Effector memory CD4-positive, alpha-beta T cell (primary cell): ENCODE results near the gene AGPAT4.

ENCODE experiments used
- DNase-seq, 3 donors: peaks; one replicate each; pipeline ENCODE4 v3.0.0-alpha.2; 2020
- H3K27ac ChIP-seq: 2 replicates; pipeline ENCODE4 v1.7.0; 2013; ENCODE audit warnings: mild to moderate bottlenecking, low read length, moderate library complexity; ENCODE audit not compliant: insufficient read depth, poor library complexity, severe bottlenecking
- H3K27me3 ChIP-seq: replicated peaks from 2 replicates; pipeline ENCODE4 v1.7.0; 2013; ENCODE audit warnings: mild to moderate bottlenecking, low read length; ENCODE audit not compliant: insufficient read depth, control insufficient read depth, poor library complexity, severe bottlenecking
- H3K36me3 ChIP-seq: 2 replicates; pipeline ENCODE4 v1.7.0; 2013; ENCODE audit warnings: mild to moderate bottlenecking, low read length, moderate library complexity; ENCODE audit not compliant: control insufficient read depth, insufficient read depth
- H3K4me1 ChIP-seq: 2 replicates; pipeline ENCODE4 v1.7.0; 2013; ENCODE audit warnings: low read length, mild to moderate bottlenecking; ENCODE audit not compliant: control insufficient read depth, insufficient read depth, poor library complexity, severe bottlenecking
- H3K4me3 ChIP-seq: 2 replicates; pipeline ENCODE4 v1.7.0; 2013; ENCODE audit warnings: low read length, low read depth, mild to moderate bottlenecking; ENCODE audit not compliant: insufficient read depth, poor library complexity, severe bottlenecking
- H3K9me3 ChIP-seq: 2 replicates; pipeline ENCODE4 v1.7.0; 2013; ENCODE audit warnings: mild to moderate bottlenecking, low read length, moderate library complexity; ENCODE audit not compliant: control insufficient read depth

Gene AGPAT4

DNA sequence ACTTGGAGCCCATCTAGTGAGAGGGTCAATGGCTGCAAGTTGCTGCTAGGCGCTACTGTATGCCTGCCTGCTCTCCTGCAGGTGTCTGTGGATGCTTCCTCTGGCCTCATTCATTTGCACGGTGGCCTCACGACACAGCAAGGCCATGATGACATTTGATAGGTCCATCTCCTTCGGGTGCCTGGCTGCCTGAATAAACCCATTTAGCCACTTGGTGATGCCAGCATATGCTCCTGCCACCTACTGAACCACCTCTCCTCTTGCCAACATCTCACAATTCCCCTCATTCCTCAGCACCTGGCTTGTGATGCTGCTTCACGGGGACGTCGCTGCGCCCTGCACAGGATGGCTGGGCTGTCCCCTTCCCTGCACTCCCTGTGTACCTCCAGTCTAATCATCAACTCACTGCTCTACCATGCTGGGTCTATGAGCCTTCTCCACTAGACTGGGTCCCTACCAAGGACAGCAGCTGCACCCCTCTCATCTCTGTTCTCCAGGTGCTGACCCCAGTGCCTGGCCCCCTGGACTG, 51.1 kb downstream of the AGPAT4 start:
- H3K9me3 ChIP-seq, result no peaks in the 10 kb centered on the region
- H3K27me3 ChIP-seq, result no peaks in the 10 kb centered on the region
- H3K4me3 ChIP-seq, result no peak overlapping the region
- DNase-seq, result no peak
- H3K4me1 ChIP-seq, result peaks cover 25% of the 10 kb centered on the region
- no peaks in the 10 kb centered on the region for H3K36me3 ChIP-seq
- no peak overlapping the region for H3K27ac ChIP-seq

DNA sequence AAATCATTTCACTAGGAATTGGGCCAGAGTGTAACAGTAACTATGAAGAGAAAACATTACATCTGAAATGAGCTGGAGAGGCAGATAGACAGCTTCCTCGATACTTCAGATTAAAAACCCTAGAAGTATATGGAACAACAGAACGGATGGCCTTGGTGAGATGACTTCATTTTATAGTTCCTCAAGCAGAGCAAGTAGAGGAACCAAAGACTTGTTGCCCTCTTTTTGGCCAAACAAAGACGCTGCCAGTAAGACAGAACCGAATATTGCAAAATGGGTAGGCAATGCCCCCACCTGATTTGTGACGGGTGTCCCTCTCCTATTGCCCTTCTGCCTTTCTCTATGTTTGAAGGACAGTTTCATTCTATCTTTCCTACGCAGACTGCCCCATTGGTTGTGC, 53.5 kb downstream of the AGPAT4 start:
- Histone ChIP-seq H3K4me1 (peaks cover 3% of the 10 kb centered on the region), H3K27ac (no peak overlapping the region), H3K36me3 (no peaks in the 10 kb centered on the region), H3K4me3 (no peak overlapping the region), H3K9me3 (no peaks in the 10 kb centered on the region), H3K27me3 (no peaks in the 10 kb centered on the region)
- DNase-seq, result no peak

DNA sequence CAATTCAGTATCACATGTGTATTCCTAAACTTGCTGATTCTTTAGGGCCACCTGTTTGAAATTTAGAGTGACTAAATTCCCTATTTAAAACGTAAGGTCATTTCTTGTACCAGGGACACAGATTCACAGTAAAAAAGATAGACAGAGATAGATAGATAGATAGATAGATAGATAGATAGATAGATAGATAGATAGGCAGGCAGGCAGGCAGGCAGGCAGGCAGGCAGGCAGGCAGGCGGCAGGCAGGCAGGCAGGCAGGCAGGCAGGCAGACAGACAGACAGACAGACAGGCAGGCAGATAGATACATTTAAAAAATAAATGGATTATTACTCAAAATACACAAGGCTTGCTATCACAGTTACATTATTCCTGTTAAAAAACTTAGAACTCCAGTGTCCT, 54.2 kb downstream of the AGPAT4 start:
- Histone ChIP-seq H3K4me1 (peaks cover 3% of the 10 kb centered on the region), H3K4me3 (no peak overlapping the region), H3K36me3 (no peaks in the 10 kb centered on the region), H3K27me3 (no peaks in the 10 kb centered on the region), H3K9me3 (no peaks in the 10 kb centered on the region), H3K27ac (no peak overlapping the region)
- DNase-seq, result no peak

DNA sequence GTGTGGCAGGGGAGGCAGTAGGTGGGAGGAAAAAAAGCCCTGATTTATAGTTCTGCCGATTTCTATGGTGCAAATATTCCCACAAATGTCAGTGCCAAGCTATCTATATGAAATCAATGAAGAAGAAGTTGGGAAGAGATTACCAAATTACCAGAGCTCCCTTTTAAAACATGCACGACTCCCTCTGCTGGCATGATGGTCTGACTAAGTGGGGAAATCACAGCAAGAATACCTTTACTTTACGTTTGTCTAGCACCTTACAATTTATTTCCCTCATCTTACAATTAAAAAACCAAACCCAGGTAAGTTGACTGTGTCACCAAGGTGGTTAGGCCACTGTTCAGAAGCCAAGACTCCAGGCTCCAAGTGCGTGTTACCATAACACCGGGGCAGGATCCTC, 55.6 kb downstream of the AGPAT4 start:
- DNase-seq, result no peak
- H3K4me1 ChIP-seq, result no peaks in the 10 kb centered on the region
- H3K27me3 ChIP-seq, result no peaks in the 10 kb centered on the region
- H3K36me3 ChIP-seq, result no peaks in the 10 kb centered on the region
- H3K9me3 ChIP-seq, result no peaks in the 10 kb centered on the region
- no peak overlapping the region for H3K27ac ChIP-seq
- no peak overlapping the region for H3K4me3 ChIP-seq

DNA sequence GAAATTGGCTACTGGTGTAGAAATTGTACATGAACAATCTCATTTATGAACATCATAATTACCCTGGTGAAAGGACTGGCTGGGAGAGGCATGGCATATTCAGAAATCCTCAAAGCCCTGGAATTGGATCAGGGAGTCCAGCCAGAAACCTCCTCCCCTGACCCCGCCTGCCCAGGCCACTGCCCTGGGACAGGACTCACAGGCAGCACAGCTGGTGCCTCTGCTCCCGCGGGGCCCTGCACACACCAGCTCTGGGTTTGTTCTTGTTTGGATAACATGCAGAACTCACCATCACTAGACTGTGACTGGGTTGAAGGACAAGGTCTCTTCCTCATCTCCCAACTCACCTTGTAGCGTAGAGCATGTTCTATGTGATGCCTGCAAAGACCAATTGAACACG, 56.2 kb downstream of the AGPAT4 start:
- H3K4me1 ChIP-seq, result no peaks in the 10 kb centered on the region
- H3K27me3 ChIP-seq, result no peaks in the 10 kb centered on the region
- no peak for DNase-seq
- no peak overlapping the region for H3K27ac ChIP-seq
- no peaks in the 10 kb centered on the region for H3K9me3 ChIP-seq
- no peak overlapping the region for H3K4me3 ChIP-seq
- no peaks in the 10 kb centered on the region for H3K36me3 ChIP-seq

DNA sequence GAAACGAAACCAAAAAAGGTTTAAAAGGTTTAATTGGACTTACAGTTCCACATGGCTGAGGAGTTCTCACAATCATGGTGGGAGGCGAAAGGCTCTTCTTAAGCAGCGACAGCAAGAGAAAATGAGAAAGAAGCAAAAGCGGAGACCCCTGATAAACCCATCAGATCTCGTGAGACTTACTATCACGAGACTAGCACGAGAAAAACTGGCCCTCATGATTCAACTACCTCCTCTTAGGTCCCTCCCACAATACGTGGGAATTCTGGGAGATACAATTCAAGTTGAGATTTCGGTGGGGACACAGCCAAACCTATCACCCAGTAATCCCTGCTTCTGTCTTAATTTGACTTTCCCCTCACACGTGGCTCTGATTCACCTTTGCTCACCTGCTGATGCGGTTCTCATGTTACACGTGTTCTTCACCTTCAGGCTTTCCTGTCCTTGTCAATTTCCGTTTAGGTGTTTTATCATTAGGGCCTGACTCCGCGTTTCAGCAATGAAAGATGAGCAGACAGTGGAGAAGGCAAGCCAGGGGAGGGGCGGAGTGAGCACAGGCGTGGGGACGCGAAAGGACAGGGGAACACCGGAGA, 57.1 kb downstream of the AGPAT4 start:
- no peaks in the 10 kb centered on the region for H3K36me3 ChIP-seq
- H3K4me3 ChIP-seq, result no peak overlapping the region
- no peaks in the 10 kb centered on the region for H3K4me1 ChIP-seq
- no peaks in the 10 kb centered on the region for H3K9me3 ChIP-seq
- DNase-seq, result no peak
- H3K27ac ChIP-seq, result no peak overlapping the region
- H3K27me3 ChIP-seq, result no peaks in the 10 kb centered on the region

DNA sequence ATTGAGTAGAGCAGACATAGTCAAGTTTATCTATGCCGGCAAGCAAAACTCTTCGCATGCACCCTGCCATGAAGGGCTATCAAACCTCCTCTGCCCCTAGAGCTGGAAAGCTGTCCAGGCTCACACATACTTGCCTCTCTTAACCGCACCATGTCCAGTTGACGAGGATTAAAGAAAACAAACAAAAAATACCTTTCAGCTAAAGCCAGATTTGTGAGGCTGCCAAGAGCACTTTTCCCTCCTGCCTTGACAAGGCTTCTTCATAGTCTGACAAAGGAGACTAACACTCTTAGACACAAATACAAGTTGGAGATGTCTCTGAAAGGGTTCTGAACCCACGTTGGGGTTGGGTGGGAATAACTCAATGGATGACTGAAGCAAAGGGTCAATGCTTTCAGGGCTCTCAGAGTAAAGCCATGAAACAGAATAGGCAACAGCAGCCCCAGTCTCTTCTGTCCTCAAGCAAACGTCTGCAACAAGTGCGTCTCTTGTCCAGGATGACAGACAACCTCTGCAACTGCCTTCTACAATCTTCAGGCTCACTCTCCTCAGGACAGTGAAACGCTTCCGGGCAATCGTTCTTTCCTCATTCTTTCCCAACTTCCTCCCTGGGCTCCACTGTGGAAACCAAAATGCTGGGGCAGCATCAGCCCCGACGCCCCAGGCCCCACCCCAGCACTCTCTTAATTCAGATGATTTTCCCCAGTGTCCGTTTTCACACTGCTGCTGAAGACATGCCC, 57.8 kb downstream of the AGPAT4 start:
- DNase-seq, result no peak
- no peak overlapping the region for H3K4me3 ChIP-seq

DNA sequence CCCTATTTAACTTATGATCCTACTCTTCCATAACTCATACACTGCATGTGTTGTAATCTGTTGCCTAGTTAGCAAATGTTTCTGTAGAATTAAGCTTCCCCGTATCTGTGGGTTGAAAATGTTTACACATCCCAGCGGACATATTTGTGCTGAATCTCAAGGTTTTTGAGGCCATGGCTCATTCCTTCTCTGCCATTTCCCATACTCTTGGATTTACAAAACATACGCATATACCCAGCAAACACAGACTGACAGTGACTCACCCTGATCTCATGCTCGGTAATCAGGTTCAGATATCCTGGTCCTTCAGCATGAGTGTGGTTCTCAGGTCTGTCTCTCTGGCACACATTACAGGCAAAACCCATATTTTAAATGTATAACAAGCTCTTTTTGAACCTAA, 58.7 kb downstream of the AGPAT4 start:
- Histone ChIP-seq H3K27ac (no peak overlapping the region), H3K36me3 (no peaks in the 10 kb centered on the region), H3K4me1 (no peaks in the 10 kb centered on the region), H3K27me3 (no peaks in the 10 kb centered on the region), H3K4me3 (no peak overlapping the region), H3K9me3 (no peaks in the 10 kb centered on the region)
- DNase-seq, result no peak

More for the DNA sequence above, 57.8 kb downstream of the AGPAT4 start:
- H3K9me3 ChIP-seq, result no peaks in the 10 kb centered on the region
- no peak overlapping the region for H3K27ac ChIP-seq
- no peaks in the 10 kb centered on the region for H3K36me3 ChIP-seq
- H3K4me1 ChIP-seq, result no peaks in the 10 kb centered on the region
- H3K27me3 ChIP-seq, result no peaks in the 10 kb centered on the region

DNA sequence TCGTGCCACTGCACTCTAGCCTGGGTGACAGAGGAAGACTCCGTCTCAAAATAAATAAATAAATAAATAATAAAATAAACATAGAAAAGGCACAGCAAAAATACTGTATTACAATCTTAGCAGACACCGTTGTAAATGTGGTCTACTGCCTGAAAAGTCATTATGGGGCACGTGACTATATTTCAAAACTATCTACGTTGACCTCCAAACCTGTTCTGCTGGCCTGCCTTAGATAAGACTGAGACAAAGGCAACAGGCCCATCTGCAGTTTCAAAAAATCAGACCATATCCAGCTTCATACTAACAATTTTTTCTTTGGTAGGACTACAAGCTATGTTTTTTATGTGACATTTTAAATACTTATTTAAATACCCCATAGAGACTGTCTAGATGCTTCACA, 59.1 kb downstream of the AGPAT4 start:
- Histone ChIP-seq H3K4me1 (no peaks in the 10 kb centered on the region), H3K27ac (no peak overlapping the region), H3K9me3 (no peaks in the 10 kb centered on the region), H3K36me3 (no peaks in the 10 kb centered on the region), H3K27me3 (no peaks in the 10 kb centered on the region), H3K4me3 (no peak overlapping the region)
- no peak for DNase-seq

DNA sequence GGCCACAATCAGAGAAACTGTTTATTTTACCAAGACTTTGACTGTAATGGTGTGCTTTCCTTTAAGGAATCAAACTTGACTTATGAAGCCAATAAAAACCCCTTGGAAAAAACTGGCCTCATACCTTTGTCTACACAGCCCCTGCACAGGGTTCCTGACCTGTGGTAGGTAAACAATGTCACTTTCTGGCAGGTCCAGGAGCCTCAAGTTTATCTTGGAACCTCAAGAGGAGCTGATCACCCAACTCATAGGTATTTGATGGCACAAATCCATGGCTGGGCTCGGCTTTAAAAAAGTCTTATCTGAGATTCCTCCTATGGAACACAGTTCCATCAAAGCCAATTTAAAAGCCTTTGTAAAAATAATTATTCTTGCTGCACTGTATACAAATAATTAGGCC, 61.0 kb downstream of the AGPAT4 start:
- H3K36me3 ChIP-seq, result no peaks in the 10 kb centered on the region
- H3K4me3 ChIP-seq, result no peak overlapping the region
- DNase-seq, result no peak
- no peaks in the 10 kb centered on the region for H3K4me1 ChIP-seq
- no peaks in the 10 kb centered on the region for H3K9me3 ChIP-seq
- H3K27ac ChIP-seq, result no peak overlapping the region
- no peaks in the 10 kb centered on the region for H3K27me3 ChIP-seq
